A673 (cell line): Measurements from ENCODE around the gene ROCK1.

Experiments
- CTCF ChIP-seq: fragments of 300-800, 200-600 bp; sonication (generic); conservative IDR thresholded peaks from 2 replicates; pipeline ENCODE4 v1.5.1; 2017; ENCODE audit warnings: low read depth, mild to moderate bottlenecking, antibody characterized with exemption, low read length, moderate library complexity, mixed read lengths
- EZH2 ChIP-seq: fragments of 200-600 bp; sonication (generic); IDR thresholded peaks from 2 replicates; pipeline ENCODE4 v1.6.1; 2017; ENCODE audit warnings: borderline replicate concordance, low read depth, mild to moderate bottlenecking, mixed read lengths, antibody characterized with exemption, low read length; ENCODE audit not compliant: poor library complexity, severe bottlenecking

- TF ChIP-seq CTCF (no peak), EZH2 (no peak)
Observed at GRCh38 chr18:21071071-21071470, 40.5 kb downstream of the ROCK1 start.
